Stimulated activated CD4-positive, alpha-beta T cell treated with anti-CD3 and anti-CD28 coated beads, Interleukin-12 subunit alpha, Interleukin-12 subunit beta, amount 100 ng/mL, for 4 hours (primary cell): ENCODE results near the gene WNT1.

Source experiments
- DNase-seq: peaks from one replicate; pipeline ENCODE4 v3.0.0-alpha.2; 2020

Gene WNT1

DNA sequence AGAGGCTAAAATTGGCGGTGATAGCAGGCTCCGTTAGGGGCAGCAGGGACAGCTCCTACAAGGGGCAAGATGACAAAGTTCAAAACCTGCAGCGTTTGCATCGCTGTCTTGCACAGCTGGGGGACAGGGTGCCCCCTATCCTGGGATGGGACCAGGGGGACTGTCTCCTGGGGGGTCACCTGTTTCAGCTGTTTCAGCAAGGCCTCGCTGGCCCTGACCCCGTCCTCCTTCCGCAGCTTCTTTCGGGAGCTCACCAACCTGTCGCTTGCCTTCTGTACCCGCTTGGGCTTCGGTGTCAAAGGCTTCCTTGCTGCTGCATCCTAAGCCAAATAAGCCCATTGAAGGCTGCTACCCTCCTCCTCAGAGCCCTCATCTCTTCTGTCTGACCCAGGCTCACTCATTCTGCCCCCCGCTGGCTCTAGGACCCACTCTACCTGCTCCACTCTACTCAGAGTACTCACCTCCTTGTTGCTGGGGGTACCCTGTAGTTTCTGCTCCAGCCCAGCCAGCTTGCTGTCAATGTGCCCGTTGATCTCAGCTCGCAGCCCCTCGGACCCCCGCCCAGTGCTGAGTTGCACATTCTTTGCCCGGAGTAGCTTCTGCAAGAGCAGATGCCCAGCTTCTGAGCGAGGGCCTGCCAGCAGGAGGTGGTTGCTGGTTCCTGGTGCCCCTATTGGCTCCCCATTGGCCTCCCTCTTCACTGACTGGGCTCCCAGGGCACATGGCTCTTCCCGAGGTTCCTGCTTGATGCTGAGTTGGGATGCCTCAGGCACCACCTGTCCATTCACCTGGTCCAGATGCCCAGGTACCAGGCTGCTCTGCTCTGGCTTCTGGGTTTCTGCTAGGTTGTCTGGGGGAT is 52.8 kb downstream of the WNT1 start:
- DNase-seq: no peak

DNA sequence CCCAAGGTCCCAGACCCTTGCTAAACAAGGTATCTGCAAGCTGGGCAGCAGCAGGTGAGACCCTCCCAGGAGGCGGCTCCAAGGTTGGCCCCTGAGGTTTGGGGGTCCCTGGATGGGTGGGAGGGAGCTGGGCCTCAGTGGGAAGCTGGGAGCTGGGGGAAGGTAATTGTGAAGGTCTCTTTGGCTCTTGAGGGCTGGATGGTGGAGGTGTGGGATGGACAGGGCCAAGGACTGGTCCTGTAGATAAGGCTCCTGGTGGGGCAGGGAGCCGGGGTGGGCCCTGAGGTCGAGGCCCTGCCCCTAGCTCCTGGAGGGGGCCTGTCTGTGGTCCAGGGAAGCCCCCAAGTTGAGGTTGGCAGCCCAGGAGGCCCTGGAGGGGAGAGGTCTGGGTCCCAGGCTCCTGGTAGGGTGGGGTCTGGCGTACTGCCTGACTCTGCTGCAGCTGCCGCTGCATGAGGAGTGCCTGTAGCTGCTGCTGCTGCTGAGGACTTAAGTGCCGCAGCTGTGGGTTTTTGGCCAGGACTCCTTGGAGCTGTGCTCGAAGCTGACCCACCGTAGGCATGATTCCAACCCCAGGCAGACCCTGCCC is 53.5 kb downstream of the WNT1 start:
- no peak for DNase-seq
